CD4-positive, alpha-beta T cell (primary cell): ENCODE measurements around the gene CCDC179. TPM values are rescaled to one million over a fixed set of nuclear protein-coding genes. Genes with fewer than 3 reads are reported as not detected.

Experiments used
- ATAC-seq: fragments of 200-7000 bp; cut with Tn5 transposase; one replicate; pipeline ENCODE4 v1.10.0; 2022; ENCODE audit warnings: mild to moderate bottlenecking; ENCODE audit not compliant: poor library complexity
- CTCF ChIA-PET: fragments of 350-600 bp; sonication (Branson Sonifier 250); formaldehyde crosslinking; loops from one replicate; lab custom pipeline; 2021; ENCODE audit warnings: antibody characterized with exemption, inconsistent platforms; lab: Charles Lee
- POLR2A ChIA-PET: fragments of 350-600 bp; sonication (Branson Sonifier 250); formaldehyde crosslinking; loops from one replicate; lab custom pipeline; 2021; ENCODE audit warnings: antibody characterized with exemption, inconsistent platforms; lab: Charles Lee
- DNase-seq, 14 experiments: peaks; one replicate each; pipeline ENCODE4 v3.0.0-alpha.2; 2013 to 2020; ENCODE audit warnings: mixed read lengths in 2 of 14
- H3K27ac ChIP-seq, 2 donors: one replicate each; pipeline versions ENCODE4 v1.5.1 to v1.7.0; 2013; ENCODE audit warnings: low read length in 2 of 2, low read depth in 1 of 2, mild to moderate bottlenecking in 1 of 2
- H3K27me3 ChIP-seq, 2 experiments: 1 replicate in 1 of 2; 2 replicates in 1 of 2; pipeline versions ENCODE4 v1.6.1 to v1.7.0; 2013; ENCODE audit warnings: low read length in 2 of 2, control low read depth in 1 of 2, mild to moderate bottlenecking in 1 of 2, moderate library complexity in 1 of 2; ENCODE audit not compliant: insufficient read depth in 2 of 2, control insufficient read depth in 1 of 2
- H3K36me3 ChIP-seq: one replicate; pipeline ENCODE4 v1.6.1; 2013; ENCODE audit warnings: low read length, control low read depth; ENCODE audit not compliant: insufficient read depth
- H3K4me1 ChIP-seq: one replicate; pipeline ENCODE4 v1.6.1; 2013; ENCODE audit warnings: low read length, control low read depth; ENCODE audit not compliant: insufficient read depth
- H3K4me3 ChIP-seq: one replicate; pipeline ENCODE4 v1.5.1; 2013; ENCODE audit warnings: mild to moderate bottlenecking, low read length, moderate library complexity
- H3K9me3 ChIP-seq, 2 experiments: 1 replicate in 1 of 2; 2 replicates in 1 of 2; pipeline versions ENCODE4 v1.6.1 to v1.7.0; 2013; ENCODE audit warnings: low read length in 2 of 2, mild to moderate bottlenecking in 2 of 2, control low read depth in 1 of 2, moderate library complexity in 1 of 2; ENCODE audit not compliant: control insufficient read depth in 1 of 2, insufficient read depth in 1 of 2
- H3K27ac Mint-ChIP-seq: one replicate; pipeline ENCODE4 v1.8.0; 2020; ENCODE audit warnings: mixed read lengths
- H3K27me3 Mint-ChIP-seq: one replicate; pipeline ENCODE4 v1.8.0; 2021; ENCODE audit warnings: mixed read lengths
- H3K36me3 Mint-ChIP-seq: one replicate; pipeline ENCODE4 v1.8.0; 2021; ENCODE audit warnings: low read depth, mixed read lengths
- H3K4me1 Mint-ChIP-seq: one replicate; pipeline ENCODE4 v1.8.0; 2021; ENCODE audit warnings: low read depth, mixed read lengths
- H3K4me3 Mint-ChIP-seq: one replicate; pipeline ENCODE4 v1.8.0; 2020; ENCODE audit warnings: mild to moderate bottlenecking, mixed read lengths
- H3K9me3 Mint-ChIP-seq: one replicate; pipeline ENCODE4 v1.8.0; 2020; ENCODE audit warnings: mixed read lengths
- CTCF ChIP-seq: fragments of 200-600 bp; IDR thresholded peaks from one replicate; pipeline ENCODE4 v1.8.0; 2022; ENCODE audit warnings: antibody characterized with exemption, mild to moderate bottlenecking
- intact Hi-C, 2 experiments: fragments of 100-400 bp; cut with DNase I in 1 of 2; cut with micrococcal nuclease in 1 of 2; formaldehyde crosslinking; loops; one replicate each; pipeline versions ENCODE4 v1.15.1 to v1.9.0; 2023 to 2025; cut with DNase I, micrococcal nuclease
- polyA plus RNA-seq, 2 donors: library from polyadenylated mRNA; unstranded; fragments of 120-200 nt; gene quantifications; one replicate each; pipeline ENCODE4 v1.2.1, GENCODE V29; 2013
- total RNA-seq, 174 experiments: library from RNA in 2 of 174; stranded (reverse) in 2 of 174; gene quantifications; one replicate each; pipeline ENCODE4 v1.2.3 and lab custom pipeline; 2021 to 2026

The CCDC179 gene
- not detected for total RNA-seq
- not detected for polyA plus RNA-seq (2013, experiment 1 of 2)
- not detected for polyA plus RNA-seq (2013, experiment 2 of 2)
- total RNA-seq (lab: John Stamatoyannopoulos, UW): 0 to 0.11 (median 0) reads per million in 172 experiments

- H3K4me1 ChIP-seq: no peaks in the 10 kb centered on the region
- H3K9me3 ChIP-seq: no peaks in the 10 kb centered on the region
- Mint-ChIP-seq H3K36me3 (peaks cover 5% of the 10 kb centered on the region), H3K4me3 (no peak within 1 kb of the TSS), H3K27ac (no peak within 1 kb of the TSS), H3K9me3 (no peaks in the 10 kb centered on the region), H3K4me1 (no peaks in the 10 kb centered on the region), H3K27me3 (no peaks in the 10 kb centered on the region)
- no peak for DNase-seq
- TF ChIP-seq CTCF: no peak
- ChIA-PET POLR2A (no interaction called here), CTCF (no interaction called here)
- intact Hi-C loops: no loop called here
- no peak for ATAC-seq
- no peak within 1 kb of the TSS for H3K27ac ChIP-seq
- no peaks in the 10 kb centered on the region for H3K27me3 ChIP-seq
- H3K4me3 ChIP-seq: no peak within 1 kb of the TSS
- no peaks in the 10 kb centered on the region for H3K36me3 ChIP-seq
Measured at GRCh38 chr11:22860241-22860640, at the start of gene CCDC179. TSS of gene CCDC179 (minus strand) at chr11:22860474. CDS start at chr11:22860421, 53 bp downstream.

- peaks cover 0 to 4% of the 10 kb centered on the region in 2 experiments for H3K9me3 ChIP-seq
- no peaks in the 10 kb centered on the region for H3K4me1 ChIP-seq
- CTCF ChIA-PET: no interaction called here
- Mint-ChIP-seq H3K27me3 (no peaks in the 10 kb centered on the region), H3K4me1 (no peaks in the 10 kb centered on the region), H3K27ac (no peak overlapping the region), H3K4me3 (no peak overlapping the region), H3K36me3 (peaks cover 4% of the 10 kb centered on the region), H3K9me3 (peaks cover 11% of the 10 kb centered on the region)
- ATAC-seq (no peak), DNase-seq (no peak)
- H3K4me3 ChIP-seq: no peak overlapping the region
- H3K27ac ChIP-seq: no peak overlapping the region
- no peaks in the 10 kb centered on the region for H3K27me3 ChIP-seq
- intact Hi-C loops: no loop called here
- no peak for TF ChIP-seq CTCF
- POLR2A ChIA-PET: no interaction called here
- no peaks in the 10 kb centered on the region for H3K36me3 ChIP-seq
Measured at GRCh38 chr11:22903782-22904181, 43.5 kb upstream of the CCDC179 start.

- no peaks in the 10 kb centered on the region for H3K4me1 ChIP-seq
- ChIA-PET POLR2A (no interaction called here), CTCF (no interaction called here)
- H3K4me3 ChIP-seq: no peak overlapping the region
- Mint-ChIP-seq H3K27me3 (no peaks in the 10 kb centered on the region), H3K36me3 (peaks cover 2% of the 10 kb centered on the region), H3K4me1 (no peaks in the 10 kb centered on the region), H3K4me3 (no peak overlapping the region), H3K27ac (no peak overlapping the region), H3K9me3 (peaks cover 9% of the 10 kb centered on the region)
- no peaks in the 10 kb centered on the region for H3K27me3 ChIP-seq
- DNase-seq (no peak), ATAC-seq (no peak)
- no peaks in the 10 kb centered on the region for H3K36me3 ChIP-seq
- intact Hi-C loops: no loop called here
- no peak for TF ChIP-seq CTCF
- no peak overlapping the region for H3K27ac ChIP-seq
- H3K9me3 ChIP-seq: no peaks in the 10 kb centered on the region
Measured at GRCh38 chr11:22901603-22902002, 41.3 kb upstream of the CCDC179 start.
